Cardiac fibroblast (primary cell): Measurements from ENCODE around the gene NPL.

ENCODE experiments used
- DNase-seq, 2 donors: peaks; one replicate each; pipeline versions ENCODE4 v3.0.0 to v3.0.0-alpha.2; 2010; ENCODE audit warnings: low read depth in 2 of 2
- H3K4me3 ChIP-seq, 2 donors: replicated peaks in 1 of 2; 1 replicate in 1 of 2; 2 replicates in 1 of 2; pipeline ENCODE4 v1.5.1; 2011; ENCODE audit warnings: low read depth in 2 of 2, low read length in 2 of 2, mild to moderate bottlenecking in 2 of 2, moderate library complexity in 1 of 2
- CTCF ChIP-seq: IDR thresholded peaks from one replicate; pipeline ENCODE4 v1.5.1; 2011; ENCODE audit warnings: low read depth, mild to moderate bottlenecking, low read length, inconsistent platforms

Gene NPL

DNA sequence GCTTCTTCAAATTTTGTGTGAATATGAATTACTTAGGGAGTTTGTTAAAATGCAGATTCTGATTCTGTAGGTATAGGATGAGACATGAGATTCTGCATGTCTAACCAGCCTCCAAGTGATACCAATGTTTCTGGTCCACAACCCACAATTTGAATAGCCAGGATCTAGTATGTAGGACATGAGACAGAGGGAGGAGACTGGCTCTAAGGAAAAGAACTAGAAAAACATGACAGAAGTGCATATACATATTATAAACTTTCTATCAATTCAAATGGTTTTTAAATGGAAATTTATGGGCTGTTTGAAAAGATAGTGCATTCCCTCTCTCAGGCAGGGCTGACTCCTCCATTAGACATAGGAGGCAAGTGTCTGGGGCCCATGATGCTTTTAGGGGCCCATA, 33.9 kb upstream of the NPL start:
- TF ChIP-seq CTCF: no peak
- no peak overlapping the region for H3K4me3 ChIP-seq
- no peak for DNase-seq

- H3K4me3 ChIP-seq: no peak overlapping the region
- DNase-seq: no peak
- no peak for TF ChIP-seq CTCF
These were observed 33.1 kb upstream of the NPL start for GRCh38 chr1:182756423-182756822.

DNA sequence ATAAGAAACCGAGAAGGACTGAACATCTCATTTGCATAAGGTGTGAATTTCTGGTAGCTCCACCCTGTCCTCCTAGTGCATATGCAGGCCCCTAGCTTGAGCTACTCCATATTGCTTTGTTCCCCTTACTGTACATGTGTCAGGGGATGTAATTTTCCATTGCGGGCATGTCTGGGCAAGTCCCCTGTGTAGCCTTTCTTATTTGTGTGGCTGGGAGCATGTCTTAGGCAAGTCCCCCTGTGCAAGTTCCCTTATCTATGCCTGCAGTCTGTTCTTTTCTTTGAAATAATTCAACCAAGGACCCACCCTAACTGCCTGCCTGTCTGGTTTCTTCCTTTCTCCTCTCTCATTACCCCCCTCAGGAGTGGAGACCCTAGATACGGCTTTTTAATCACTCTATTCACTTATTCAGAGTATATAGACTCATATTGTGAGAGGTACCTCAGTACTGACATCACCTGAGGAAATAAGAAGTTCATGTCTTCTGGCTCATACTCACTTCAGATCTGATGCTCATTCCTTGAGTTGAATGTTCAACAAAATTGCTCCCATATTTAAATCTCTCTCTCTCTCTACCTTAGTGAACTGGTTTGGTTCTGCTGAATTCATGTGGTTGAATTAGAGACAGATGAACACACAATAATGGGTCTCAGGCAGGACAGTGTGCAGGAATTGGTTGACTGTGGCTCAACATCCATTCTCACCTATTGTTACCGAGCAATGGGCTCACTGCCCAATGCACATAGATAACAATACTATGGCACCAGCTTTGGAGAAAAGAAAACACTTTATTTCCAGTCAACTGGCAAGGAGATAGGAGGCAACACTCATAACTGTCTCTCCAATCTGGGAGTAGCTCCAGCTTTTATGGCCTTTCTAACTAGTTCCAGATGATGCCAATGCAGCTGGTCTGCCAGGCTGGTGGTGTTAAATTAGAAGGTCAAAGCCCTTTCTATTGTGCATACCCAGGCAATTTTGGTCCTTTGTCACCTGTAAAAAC, 27.9 kb upstream of the NPL start:
- no peak for TF ChIP-seq CTCF
- no peak overlapping the region for H3K4me3 ChIP-seq
- no peak for DNase-seq

GRCh38 chr1:182762536-182762935, 27.0 kb upstream of the NPL start:
- DNase-seq: no peak
- no peak overlapping the region for H3K4me3 ChIP-seq
- no peak for TF ChIP-seq CTCF

- DNase-seq: no peak
- H3K4me3 ChIP-seq: no peak overlapping the region
- TF ChIP-seq CTCF: no peak
These were observed 25.4 kb upstream of the NPL start for GRCh38 chr1:182764029-182764727.

GRCh38 chr1:182765391-182765790, 24.2 kb upstream of the NPL start:
- no peak for TF ChIP-seq CTCF
- no peak for DNase-seq
- H3K4me3 ChIP-seq: no peak overlapping the region
